MM.1S (cell line): ENCODE data around the gene PTGER1.

Experiments
- DNase-seq: peaks from one replicate; pipeline ENCODE4 v3.0.0-alpha.2; 2015
- H2AFZ ChIP-seq: fragments of 300-600 bp; sonication (generic); 2 replicates; pipeline ENCODE4 v1.6.0; 2016; ENCODE audit warnings: antibody characterized with exemption, low read length
- H3F3A ChIP-seq: fragments of 300-600 bp; sonication (generic); 2 replicates; pipeline ENCODE4 v1.6.1; 2016; ENCODE audit warnings: mild to moderate bottlenecking, antibody characterized with exemption, low read length, moderate library complexity, mixed read lengths; ENCODE audit not compliant: insufficient read depth
- H3K27ac ChIP-seq: fragments of 300-600 bp; sonication (generic); 2 replicates; pipeline ENCODE4 v1.5.1; 2016; ENCODE audit warnings: mild to moderate bottlenecking, low read length
- H3K27me3 ChIP-seq: fragments of 300-600 bp; sonication (generic); replicated peaks from 2 replicates; pipeline ENCODE4 v1.6.0; 2016; ENCODE audit warnings: low read length; ENCODE audit not compliant: insufficient read depth
- H3K36me3 ChIP-seq: fragments of 300-600 bp; sonication (generic); replicated peaks from 2 replicates; pipeline ENCODE4 v1.6.1; 2016; ENCODE audit warnings: mild to moderate bottlenecking, low read length, mixed read lengths; ENCODE audit not compliant: insufficient read depth
- H3K4me1 ChIP-seq: fragments of 300-600 bp; sonication (generic); 2 replicates; pipeline ENCODE4 v1.6.1; 2016; ENCODE audit warnings: low read length, mixed read lengths
- H3K4me2 ChIP-seq: fragments of 300-600 bp; sonication (generic); 2 replicates; pipeline ENCODE4 v1.6.0; 2016; ENCODE audit warnings: low read depth, low read length
- H3K4me3 ChIP-seq: fragments of 300-600 bp; sonication (generic); 2 replicates; pipeline ENCODE4 v1.5.1; 2016; ENCODE audit warnings: low read length, mixed read lengths
- H3K79me2 ChIP-seq: fragments of 300-600 bp; sonication (generic); 2 replicates; pipeline ENCODE4 v1.6.1; 2016; ENCODE audit warnings: mixed run types, low read length, mixed read lengths
- H3K9ac ChIP-seq: fragments of 300-600 bp; sonication (generic); 2 replicates; pipeline ENCODE4 v1.6.1; 2016; ENCODE audit warnings: low read length, mixed read lengths
- H3K9me2 ChIP-seq: fragments of 300-600 bp; sonication (generic); replicated peaks from 2 replicates; pipeline ENCODE4 v1.6.1; 2016; ENCODE audit warnings: mild to moderate bottlenecking, low read length, mixed read lengths; ENCODE audit not compliant: insufficient read depth
- H3K9me3 ChIP-seq: fragments of 300-600 bp; sonication (generic); replicated peaks from 2 replicates; pipeline ENCODE4 v1.6.1; 2016; ENCODE audit warnings: mild to moderate bottlenecking, low read length, mixed read lengths; ENCODE audit not compliant: insufficient read depth
- H4K20me1 ChIP-seq: fragments of 300-600 bp; sonication (generic); 2 replicates; pipeline ENCODE4 v1.6.1; 2016; ENCODE audit warnings: mild to moderate bottlenecking, low read length, moderate library complexity, mixed read lengths; ENCODE audit not compliant: insufficient read depth
- CTCF ChIP-seq: fragments of 300-600 bp; sonication (generic); IDR thresholded peaks from 2 replicates; pipeline ENCODE4 v1.5.1; 2016; ENCODE audit warnings: antibody characterized with exemption, low read length, mixed read lengths
- EZH2 ChIP-seq: fragments of 300-600 bp; sonication (generic); optimal IDR thresholded peaks from 2 replicates; pipeline ENCODE3; 2017; ENCODE audit warnings: low read depth, mild to moderate bottlenecking, antibody characterized with exemption, low read length, mixed read lengths
- EZH2phosphoT487 ChIP-seq: fragments of 300-600 bp; sonication (generic); IDR thresholded peaks from 2 replicates; pipeline ENCODE4 v1.6.1; 2018; ENCODE audit warnings: antibody characterized with exemption, low read length

Gene PTGER1

DNA sequence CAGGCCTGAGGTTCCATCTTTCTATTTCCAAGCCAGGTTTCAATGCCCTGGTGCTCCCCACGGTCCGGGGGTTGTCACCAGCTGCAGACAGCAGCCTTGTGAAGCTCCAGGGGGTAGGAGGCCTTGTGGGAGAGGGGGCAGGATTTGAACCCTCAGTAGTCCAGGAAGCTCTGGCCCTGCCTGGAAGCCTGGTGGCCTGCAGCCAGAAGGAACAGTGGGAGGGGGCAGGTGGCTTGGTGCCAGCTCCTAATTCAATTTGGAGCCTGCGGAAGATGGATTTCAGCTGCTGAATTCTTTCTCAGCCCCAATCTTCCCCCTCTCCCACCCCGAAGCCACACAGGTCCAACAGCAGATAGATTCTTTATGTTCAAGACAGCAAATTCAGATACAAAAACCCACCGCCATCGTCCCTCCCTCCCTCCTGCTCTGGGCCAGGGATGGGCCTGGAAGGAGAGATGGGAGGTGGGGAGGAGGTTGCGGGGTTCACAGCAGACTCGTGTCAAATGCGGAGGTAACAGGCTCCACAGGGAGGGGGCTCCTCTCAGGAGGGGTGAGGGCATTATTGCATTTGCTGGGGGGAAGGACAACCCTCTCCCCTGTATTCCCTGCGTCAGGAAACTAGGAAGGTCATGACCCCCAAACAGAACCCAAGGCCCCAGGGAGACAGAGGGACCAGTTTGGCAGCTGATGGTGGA, 2.4 kb upstream of the PTGER1 start:
- Histone ChIP-seq H4K20me1 (no peaks in the 10 kb centered on the region), H3K4me1 (no peaks in the 10 kb centered on the region), H3K36me3 (no peaks in the 10 kb centered on the region), H3K27ac (no peak overlapping the region), H3K9me3 (no peaks in the 10 kb centered on the region), H3K79me2 (no peaks in the 10 kb centered on the region), H3K27me3 (peaks cover 45% of the 10 kb centered on the region), H3K4me2 (no peak overlapping the region), H2AFZ (no peak overlapping the region), H3K9ac (no peak overlapping the region), H3K4me3 (no peak overlapping the region), H3K9me2 (no peaks in the 10 kb centered on the region), H3F3A (no peaks in the 10 kb centered on the region)
- DNase-seq: no peak
- TF ChIP-seq CTCF (no peak), EZH2phosphoT487 (no peak), EZH2 (no peak)

DNA sequence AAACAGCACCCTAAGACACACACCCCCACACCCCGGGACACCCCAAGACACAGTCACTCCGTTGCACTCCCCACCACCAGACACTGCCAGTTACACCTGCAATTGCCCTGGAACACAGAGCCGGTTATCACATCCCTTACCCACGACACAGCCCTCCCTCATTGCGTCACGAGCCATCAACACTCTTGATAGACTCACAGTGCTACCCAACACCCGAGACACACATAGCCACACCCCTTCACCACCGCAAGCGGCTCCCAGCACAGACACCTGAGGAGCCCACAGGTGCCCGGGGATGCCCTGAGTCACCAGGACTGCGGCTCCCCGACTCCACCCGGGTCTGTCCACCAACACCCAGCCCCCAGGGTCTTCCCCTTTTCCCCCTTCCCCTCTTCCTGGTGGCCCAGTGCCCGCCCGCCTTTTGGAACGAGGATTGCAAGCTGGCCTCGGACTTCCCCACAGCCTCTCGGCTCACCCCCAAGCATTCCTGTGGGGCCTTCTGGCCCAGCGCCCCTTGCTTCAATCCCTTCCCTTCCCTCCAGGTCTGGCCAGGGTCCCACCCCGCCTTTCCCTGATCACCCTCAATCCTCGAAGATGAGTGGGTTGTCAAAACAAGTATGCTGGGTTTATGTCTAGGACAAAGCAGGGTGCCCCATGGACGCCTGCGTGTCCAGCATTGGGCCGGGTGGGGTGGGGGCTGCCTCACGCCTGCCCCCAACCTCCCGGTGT, 1.7 kb upstream of the PTGER1 start:
- no peak overlapping the region for H3K4me2 ChIP-seq
- no peak overlapping the region for H3K9ac ChIP-seq
- peaks cover 48% of the 10 kb centered on the region for H3K27me3 ChIP-seq
- H3K4me3 ChIP-seq: no peak overlapping the region
- no peaks in the 10 kb centered on the region for H3K9me2 ChIP-seq
- no peak overlapping the region for H3K27ac ChIP-seq
- H3K36me3 ChIP-seq: no peaks in the 10 kb centered on the region
- H2AFZ ChIP-seq: no peak overlapping the region
- DNase-seq: no peak
- no peaks in the 10 kb centered on the region for H3K79me2 ChIP-seq
- H3K9me3 ChIP-seq: no peaks in the 10 kb centered on the region
- no peaks in the 10 kb centered on the region for H3K4me1 ChIP-seq
- no peaks in the 10 kb centered on the region for H4K20me1 ChIP-seq
- H3F3A ChIP-seq: no peaks in the 10 kb centered on the region
- TF ChIP-seq CTCF (no peak), EZH2 (no peak), EZH2phosphoT487 (no peak)

DNA sequence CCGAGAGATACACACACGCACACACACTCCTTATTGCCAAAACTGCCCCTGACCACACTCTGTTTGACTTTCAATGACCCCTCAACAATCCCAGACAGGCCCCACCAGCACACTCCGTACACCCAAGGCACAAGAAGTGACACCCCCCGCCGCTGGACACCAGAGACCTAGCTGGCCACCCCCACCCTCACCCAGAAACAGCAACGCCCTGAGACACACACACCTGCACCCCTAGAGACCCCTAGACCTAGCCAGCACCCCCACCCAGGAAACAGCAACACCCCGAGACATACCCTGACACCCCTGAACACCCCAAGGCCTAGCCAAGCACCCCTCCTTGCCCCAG, 1.1 kb upstream of the PTGER1 start:
- no peaks in the 10 kb centered on the region for H4K20me1 ChIP-seq
- H3K27me3 ChIP-seq: peaks cover 48% of the 10 kb centered on the region
- no peaks in the 10 kb centered on the region for H3K9me2 ChIP-seq
- H3F3A ChIP-seq: no peaks in the 10 kb centered on the region
- H2AFZ ChIP-seq: no peak overlapping the region
- no peak overlapping the region for H3K27ac ChIP-seq
- H3K4me1 ChIP-seq: no peaks in the 10 kb centered on the region
- TF ChIP-seq EZH2phosphoT487: no peak
- no peak for TF ChIP-seq CTCF
- TF ChIP-seq EZH2: no peak
- no peaks in the 10 kb centered on the region for H3K9me3 ChIP-seq
- no peak overlapping the region for H3K4me2 ChIP-seq
- no peak for DNase-seq
- H3K79me2 ChIP-seq: no peaks in the 10 kb centered on the region
- no peak overlapping the region for H3K9ac ChIP-seq
- H3K36me3 ChIP-seq: no peaks in the 10 kb centered on the region
- no peak overlapping the region for H3K4me3 ChIP-seq
